HepG2 (cell line): ENCODE results near the gene RAB9A. TPM values are rescaled to one million over a fixed set of nuclear protein-coding genes. Genes with fewer than 3 reads are reported as not detected.

Experiments
- ATAC-seq: fragments of 200-7000 bp; cut with Tn5 transposase; 3 replicates; pipeline ENCODE4 v1.9.1; 2020; ENCODE audit warnings: mild to moderate bottlenecking, moderate library complexity
- BruUV-seq: library from RNA; stranded (reverse); fragments of 400-500 nt; replicated peaks from 2 replicates; lab custom pipeline; 2021; lab: Mats Ljungman, UMichigan
- CTCF ChIA-PET: fragments of 300-600 bp; formaldehyde crosslinking; extraction: SDS; loops from one replicate; lab custom pipeline; 2021; ENCODE audit warnings: low total read pairs, inconsistent platforms, low intra/inter-chr PET ratio; lab: Yijun Ruan, JAX
- POLR2A ChIA-PET: fragments of 350-600 bp; sonication (Branson Sonifier 250); formaldehyde crosslinking; loops from one replicate; lab custom pipeline; 2020; ENCODE audit warnings: antibody characterized with exemption, inconsistent platforms; lab: Yijun Ruan, JAX
- DNase-seq: peaks from one replicate; pipeline ENCODE4 v3.0.0-alpha.2; 2015; ENCODE audit warnings: low spot score
- FAIRE-seq: peaks from 3 replicates; lab custom pipeline; 2011; peaks lifted over from hg19 to GRCh38; lab: Jason Lieb, UNC
- H2AFZ ChIP-seq: one replicate; pipeline ENCODE4 v1.6.1; 2011; ENCODE audit warnings: low read length, inconsistent platforms
- H3K27ac ChIP-seq: fragments of 300-600 bp; 3 replicates; pipeline ENCODE4 v1.8.0; 2011; ENCODE audit warnings: mixed run types, mild to moderate bottlenecking, mixed read lengths, low read length, inconsistent platforms; ENCODE audit not compliant: insufficient read depth; ENCODE audit errors: extremely low read length
- H3K27me3 ChIP-seq, 2 experiments: fragments of 200-600 bp in 1 of 2; 2 replicates in 1 of 2; 3 replicates in 1 of 2; pipeline versions ENCODE4 v1.6.0 to v1.8.0; 2011; ENCODE audit warnings: low read length in 2 of 2, mild to moderate bottlenecking in 2 of 2, moderate library complexity in 2 of 2, inconsistent platforms in 1 of 2; ENCODE audit not compliant: insufficient read depth in 2 of 2, control insufficient read depth in 1 of 2
- H3K36me3 ChIP-seq, 2 experiments: fragments of 200-600 bp in 1 of 2; replicated peaks in 1 of 2; 2 replicates in 1 of 2; 3 replicates in 1 of 2; pipeline versions ENCODE4 v1.5.1 to v1.8.0; 2011; ENCODE audit warnings: low read length in 2 of 2, inconsistent platforms in 1 of 2; ENCODE audit not compliant: insufficient read depth in 2 of 2, control insufficient read depth in 1 of 2
- H3K4me1 ChIP-seq: 2 replicates; pipeline ENCODE4 v1.5.1; 2012; ENCODE audit warnings: low read length, inconsistent platforms; ENCODE audit not compliant: insufficient read depth
- H3K4me2 ChIP-seq: 2 replicates; pipeline ENCODE4 v1.6.0; 2011; ENCODE audit warnings: low read depth, low read length, inconsistent platforms
- H3K4me3 ChIP-seq, 3 experiments: fragments of 200-600 bp in 1 of 3; sonication (generic), shearing (Covaris generic) in 1 of 3; replicated peaks in 1 of 3; 2 replicates each; pipeline ENCODE4 v1.5.1; 2011 to 2016; ENCODE audit warnings: low read length in 3 of 3, inconsistent platforms in 2 of 3, low read depth in 2 of 3, mild to moderate bottlenecking in 2 of 3, control low read depth in 1 of 3, mixed read lengths in 1 of 3; ENCODE audit not compliant: insufficient read depth in 1 of 3
- H3K79me2 ChIP-seq: one replicate; pipeline ENCODE4 v1.6.1; 2011; ENCODE audit warnings: low read length, inconsistent platforms; ENCODE audit not compliant: insufficient read depth
- H3K9ac ChIP-seq: 2 replicates; pipeline ENCODE4 v1.6.0; 2011; ENCODE audit warnings: mild to moderate bottlenecking, low read depth, low read length, inconsistent platforms; ENCODE audit not compliant: insufficient read depth
- H3K9me3 ChIP-seq: 2 replicates; pipeline ENCODE4 v1.5.1; 2012; ENCODE audit warnings: mild to moderate bottlenecking, low read length
- H4K20me1 ChIP-seq: 2 replicates; pipeline ENCODE4 v1.6.0; 2011; ENCODE audit warnings: inconsistent platforms, mild to moderate bottlenecking, low read length, moderate library complexity; ENCODE audit not compliant: insufficient read depth
- CBX1 ChIP-seq: IDR thresholded peaks from one replicate; pipeline ENCODE4 v1.6.1; 2016; ENCODE audit warnings: antibody characterized with exemption, low read depth
- LCORL ChIP-seq, 2 experiments: fragments of 450-650 bp in 1 of 2; sonication (generic) in 1 of 2; formaldehyde crosslinking in 1 of 2; IDR thresholded peaks; 2 replicates each; pipeline versions ENCODE4 v1.5.0 to v1.6.1; 2017 to 2020; ENCODE audit warnings: antibody characterized with exemption in 1 of 2, missing genetic modification reagents in 1 of 2
- MTF1 ChIP-seq: sonication (generic); formaldehyde crosslinking; IDR thresholded peaks from 2 replicates; pipeline ENCODE4 v1.5.0; 2020; ENCODE audit warnings: missing genetic modification reagents
- NBN ChIP-seq: fragments of 450-650 bp; conservative IDR thresholded peaks from 2 replicates; pipeline ENCODE4 v1.6.1; 2017
- NR1H2 ChIP-seq: sonication (generic); formaldehyde crosslinking; IDR thresholded peaks from 2 replicates; pipeline ENCODE4 v1.8.1; 2022; ENCODE audit warnings: low read depth, missing genetic modification reagents, borderline replicate concordance
- RBM22 ChIP-seq: fragments of 200-400 bp; formaldehyde crosslinking; optimal IDR thresholded peaks from 2 replicates; pipeline ENCODE3; 2017; ENCODE audit warnings: mild to moderate bottlenecking, low read length, moderate library complexity
- RORA ChIP-seq: sonication (generic); formaldehyde crosslinking; IDR thresholded peaks from 2 replicates; pipeline ENCODE4 v1.5.0; 2020; ENCODE audit warnings: mild to moderate bottlenecking, missing genetic modification reagents, moderate library complexity
- ZFP1 ChIP-seq: IDR thresholded peaks from 2 replicates; pipeline ENCODE4 v1.6.1; 2016
- ZNF143 ChIP-seq: sonication (generic); formaldehyde crosslinking; IDR thresholded peaks from 2 replicates; pipeline ENCODE4 v1.4.0; 2020; ENCODE audit warnings: missing genetic modification reagents
- ZNF891 ChIP-seq: sonication (generic); formaldehyde crosslinking; IDR thresholded peaks from 2 replicates; pipeline ENCODE4 v1.5.0; 2020; ENCODE audit warnings: mild to moderate bottlenecking, missing genetic modification reagents
- ZSCAN12 ChIP-seq: sonication (generic); formaldehyde crosslinking; IDR thresholded peaks from 2 replicates; pipeline ENCODE4 v1.9.0; 2021; ENCODE audit warnings: mild to moderate bottlenecking, missing genetic modification reagents
- WGBS: methylation state at CpG from one replicate; pipeline ENCODE4 v1.1.6; 2017; ENCODE audit warnings: low lambda C conversion rate; 5-methylcytosine and 5-hydroxymethylcytosine counted together
- in situ Hi-C: cut with HindIII; loops from 2 replicates; pipeline ENCODE4 v1.10.0; 2017; ENCODE audit warnings: low pct_unique_long_range_greater_than_20kb; ENCODE audit not compliant: extremely low pct_ligation_motif_present
- intact Hi-C: fragments of 100-400 bp; cut with micrococcal nuclease; formaldehyde crosslinking; loops from one replicate; pipeline ENCODE4 v1.10.0; 2022; ENCODE audit not compliant: unreplicated experiment
- polyA plus RNA-seq, 8 experiments: library from polyadenylated mRNA; depleted of rRNA in 3 of 8; stranded (reverse) in 7 of 8; unstranded in 1 of 8; fragments of >200 nt; fragmentation: Illumina TruSeq in 4 of 8; extraction: Trizol in 4 of 8; gene quantifications; 2 replicates each; pipeline versions ENCODE4 v1.2.1 to v1.2.3, GENCODE V29; 2011 to 2016; ENCODE audit warnings: low read depth in 4 of 8, missing spikeins in 1 of 8, mixed read lengths in 1 of 8; ENCODE audit not compliant: insufficient read depth in 1 of 8
- total RNA-seq, 5 experiments: library from RNA; depleted of rRNA; stranded (reverse); fragments of >200 nt; fragmentation: Illumina TruSeq; extraction: Trizol; gene quantifications; 2 replicates each; pipeline ENCODE4 v1.2.3, GENCODE V29; 2016; ENCODE audit warnings: low read depth in 1 of 5
- TF ChIP-seq, protein P1 (sequence below): sonication (generic); formaldehyde crosslinking; IDR thresholded peaks from 2 replicates; pipeline ENCODE4 v1.5.0; 2020; ENCODE audit warnings: mild to moderate bottlenecking, missing genetic modification reagents

Gene RAB9A
- total and polyA plus RNA-seq, 2 of the 13 experiments (the other 11 are each of a cell fraction or from before 2014, with no cell fraction given), result 10.5 to 23.1 TPM

DNA sequence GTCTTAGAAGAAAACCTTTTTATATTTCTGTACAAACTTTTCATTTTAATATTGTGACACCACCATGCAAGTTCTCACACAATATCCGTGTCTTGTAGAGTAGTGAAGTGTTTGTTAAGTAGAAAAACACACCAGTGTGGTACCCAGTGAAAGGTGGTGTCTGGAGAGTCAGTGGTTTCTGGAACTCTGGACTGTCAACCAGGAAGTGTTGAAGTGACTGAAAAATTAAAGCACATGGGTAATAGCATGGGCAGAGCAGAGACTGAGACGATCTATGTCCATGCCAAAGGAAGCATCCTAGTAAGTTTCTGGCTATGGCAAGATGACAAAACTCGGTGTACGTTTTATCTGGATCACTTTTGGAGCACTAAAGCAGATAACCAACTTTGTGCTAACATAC lies 22.2 kb downstream of the RAB9A start:
- Histone ChIP-seq H4K20me1 (no peaks in the 10 kb centered on the region), H3K4me2 (no peak overlapping the region)
- intact Hi-C loops, result no loop called here
- TF ChIP-seq CBX1, result no peak
- TF ChIP-seq NR1H2 (CRISPR knock-in tag), result no peak
- TF ChIP-seq MTF1 (CRISPR knock-in tag), result no peak
- no peak for TF ChIP-seq ZNF143 (CRISPR knock-in tag)
- no peak for TF ChIP-seq ZFP1 (CRISPR knock-in tag)
- TF ChIP-seq NBN, result no peak
- TF ChIP-seq RBM22, result no peak
- no peak for TF ChIP-seq ZNF891 (CRISPR knock-in tag)
- TF ChIP-seq, protein P1, sequence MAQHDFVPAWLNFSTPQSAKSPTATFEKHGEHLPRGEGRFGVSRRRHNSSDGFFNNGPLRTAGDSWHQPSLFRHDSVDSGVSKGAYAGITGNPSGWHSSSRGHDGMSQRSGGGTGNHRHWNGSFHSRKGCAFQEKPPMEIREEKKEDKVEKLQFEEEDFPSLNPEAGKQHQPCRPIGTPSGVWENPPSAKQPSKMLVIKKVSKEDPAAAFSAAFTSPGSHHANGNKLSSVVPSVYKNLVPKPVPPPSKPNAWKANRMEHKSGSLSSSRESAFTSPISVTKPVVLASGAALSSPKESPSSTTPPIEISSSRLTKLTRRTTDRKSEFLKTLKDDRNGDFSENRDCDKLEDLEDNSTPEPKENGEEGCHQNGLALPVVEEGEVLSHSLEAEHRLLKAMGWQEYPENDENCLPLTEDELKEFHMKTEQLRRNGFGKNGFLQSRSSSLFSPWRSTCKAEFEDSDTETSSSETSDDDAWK (CRISPR knock-in tag), result no peak
- no peak for TF ChIP-seq LCORL (IDR thresholded peaks at IDR 0.05)
- no peak for TF ChIP-seq LCORL (CRISPR knock-in tag; IDR thresholded peaks at IDR 0.05)
- TF ChIP-seq ZSCAN12 (CRISPR knock-in tag), result no peak
- no peak for TF ChIP-seq RORA (CRISPR knock-in tag)
- TF ChIP-seq, all 625 proteins: peak for 0
- peaks cover 0 to 2% of the 10 kb centered on the region in 2 experiments; a peak in 1 of 5 replicates for H3K36me3 ChIP-seq
- H3K27me3 ChIP-seq, result no peaks in the 10 kb centered on the region
- no TSS peak for BruUV-seq
- 100% methylated on average over 4 of the region's 4 CpGs for WGBS
- no peak overlapping the region for H3K9ac ChIP-seq
- no peak overlapping the region for H2AFZ ChIP-seq
- FAIRE-seq (no peak), DNase-seq (no peak), ATAC-seq (no peak)
- H3K4me3 ChIP-seq, result no peak overlapping the region
- in situ Hi-C loops, result no loop called here
- H3K79me2 ChIP-seq, result no peaks in the 10 kb centered on the region
- H3K9me3 ChIP-seq, result no peaks in the 10 kb centered on the region
- ChIA-PET CTCF (no interaction called here), POLR2A (no interaction called here)
- H3K27ac ChIP-seq, result no peak overlapping the region
- H3K4me1 ChIP-seq, result no peaks in the 10 kb centered on the region
